ENCODE results near the gene PCDHGA12. TPM values are rescaled to one million over a fixed set of nuclear protein-coding genes. Genes with fewer than 3 reads are reported as not detected.

The PCDHGA12 gene
- total RNA-seq, 1 donor from 2014 or later: 5.1 TPM

Other genes with a start within 250 kb of the PCDHGA12 start
- 2.7 TPM for gene PCDHB16, start 248.1 kb upstream of the PCDHGA12 start, total RNA-seq
- gene PCDHB9, start 243.3 kb upstream of the PCDHGA12 start, total RNA-seq: 0.59 TPM
- gene PCDHB10, start 238.2 kb upstream of the PCDHGA12 start, total RNA-seq: 0.64 TPM
- 0.74 TPM for gene PCDHB11, start 230.9 kb upstream of the PCDHGA12 start, total RNA-seq
- 1.3 TPM for gene PCDHB12, start 221.8 kb upstream of the PCDHGA12 start, total RNA-seq
- 1.7 TPM for gene PCDHB13, start 216.6 kb upstream of the PCDHGA12 start, total RNA-seq
- gene PCDHB14, start 207.2 kb upstream of the PCDHGA12 start, total RNA-seq: 2.5 TPM
- gene PCDHB15, start 185.1 kb upstream of the PCDHGA12 start, total RNA-seq: 2.6 TPM
- gene SLC25A2, start 126.5 kb upstream of the PCDHGA12 start, total RNA-seq: not detected
- gene TAF7, start 109.7 kb upstream of the PCDHGA12 start, total RNA-seq: 106 TPM
- 3.0 TPM for gene PCDHGA1, start 100.0 kb upstream of the PCDHGA12 start, total RNA-seq
- 6.0 TPM for gene PCDHGA2, start 91.7 kb upstream of the PCDHGA12 start, total RNA-seq
- gene PCDHGA3, start 86.7 kb upstream of the PCDHGA12 start, total RNA-seq: 12.1 TPM
- 7.1 TPM for gene PCDHGB1, start 80.4 kb upstream of the PCDHGA12 start, total RNA-seq
- 8.4 TPM for gene PCDHGA4, start 75.5 kb upstream of the PCDHGA12 start, total RNA-seq
- gene PCDHGB2, start 70.5 kb upstream of the PCDHGA12 start, total RNA-seq: 8.7 TPM
- 5.3 TPM for gene PCDHGA5, start 66.3 kb upstream of the PCDHGA12 start, total RNA-seq
- 7.2 TPM for gene PCDHGB3, start 60.3 kb upstream of the PCDHGA12 start, total RNA-seq
- 5.7 TPM for gene PCDHGA6, start 56.6 kb upstream of the PCDHGA12 start, total RNA-seq
- gene PCDHGA7, start 47.8 kb upstream of the PCDHGA12 start, total RNA-seq: 7.0 TPM
- gene PCDHGB4, start 42.8 kb upstream of the PCDHGA12 start, total RNA-seq: 5.4 TPM
- gene PCDHGA8, start 37.9 kb upstream of the PCDHGA12 start, total RNA-seq: 9.1 TPM
- gene PCDHGB5, start 32.6 kb upstream of the PCDHGA12 start, total RNA-seq: 6.4 TPM
- gene PCDHGA9, start 27.7 kb upstream of the PCDHGA12 start, total RNA-seq: 4.5 TPM
- 4.7 TPM for gene PCDHGB6, start 22.5 kb upstream of the PCDHGA12 start, total RNA-seq
- 5.3 TPM for gene PCDHGA10, start 17.5 kb upstream of the PCDHGA12 start, total RNA-seq
- 8.8 TPM for gene PCDHGB7, start 12.8 kb upstream of the PCDHGA12 start, total RNA-seq
- gene PCDHGA11, start 9.5 kb upstream of the PCDHGA12 start, total RNA-seq: 5.0 TPM
- gene PCDHGC3, start 45.5 kb downstream of the PCDHGA12 start, total RNA-seq: 13.4 TPM
- gene PCDHGC4, start 54.5 kb downstream of the PCDHGA12 start, total RNA-seq: 2.5 TPM
- gene PCDHGC5, start 58.6 kb downstream of the PCDHGA12 start, total RNA-seq: 3.2 TPM
- 36.6 TPM for gene DIAPH1, start 188.5 kb downstream of the PCDHGA12 start, total RNA-seq
- 28.9 TPM for gene HDAC3, start 206.3 kb downstream of the PCDHGA12 start, total RNA-seq
- gene RELL2, start 206.5 kb downstream of the PCDHGA12 start, total RNA-seq: 0.55 TPM
- gene FCHSD1, start 220.9 kb downstream of the PCDHGA12 start, total RNA-seq: 3.7 TPM